Fibroblast of lung (primary cell): ENCODE data around the gene GSK3A.

Source experiments
- CTCF ChIP-seq, 2 donors: IDR thresholded peaks in 1 of 2; conservative IDR thresholded peaks in 1 of 2; 1 replicate in 1 of 2; 2 replicates in 1 of 2; pipeline ENCODE4 v1.5.1; 2011 to 2012; ENCODE audit warnings: low read length in 2 of 2, control low read depth in 1 of 2, inconsistent platforms in 1 of 2, low read depth in 1 of 2, mild to moderate bottlenecking in 1 of 2
- EZH2 ChIP-seq: IDR thresholded peaks from 2 replicates; pipeline ENCODE4 v1.5.1; 2012; ENCODE audit warnings: low read length, control low read depth, mild to moderate bottlenecking; ENCODE audit errors: missing control alignments

GRCh38 chr19:42249149-42249750, 6.8 kb upstream of the GSK3A start:
- TF ChIP-seq CTCF (conservative IDR thresholded peaks at IDR 0.05 in 1 of 2, IDR thresholded peaks at IDR 0.05 in 1 of 2; ENCODE audit: low read depth in 1 of 2, low read length in 2 of 2) (no peak), EZH2 (no peak)
